ENCODE data around the gene FAM180A.
"Not testable (repeated sequence)": the region's sequence is repeated elsewhere in the genome, so short reads cannot be mapped to it uniquely, and the experiment has no call there.

The FAM180A gene

GRCh38 chr7:135748770-135749169 lies at the start of gene FAM180A:
Gene FAM180A (minus strand): TSS chr7:135748813. CDS start chr7:135748580, 233 bp downstream.
- DNase-seq, result no peak

GRCh38 chr7:135798095-135798494 lies 49.5 kb upstream of the FAM180A start:
- DNase-seq, result no peak

- no peak for DNase-seq
Observed at GRCh38 chr7:135795846-135796570, 47.4 kb upstream of the FAM180A start.

- no peak for DNase-seq
Observed at GRCh38 chr7:135793841-135794240, 45.2 kb upstream of the FAM180A start.

- DNase-seq, result no peak
Observed at GRCh38 chr7:135792866-135793265, 44.3 kb upstream of the FAM180A start.

- DNase-seq, result no peak
Observed at GRCh38 chr7:135792363-135792668, 43.7 kb upstream of the FAM180A start.

- no peak for DNase-seq
Observed at GRCh38 chr7:135791543-135792362, 43.1 kb upstream of the FAM180A start.

GRCh38 chr7:135790371-135790977 lies 41.9 kb upstream of the FAM180A start:
- no peak for DNase-seq

- DNase-seq, result no peak
Observed at GRCh38 chr7:135789956-135790355, 41.3 kb upstream of the FAM180A start.

- DNase-seq, result no peak
Observed at GRCh38 chr7:135789431-135789830, 40.8 kb upstream of the FAM180A start.

GRCh38 chr7:135786911-135787310 lies 38.3 kb upstream of the FAM180A start:
- no peak for DNase-seq

- no peak for DNase-seq
Observed at GRCh38 chr7:135785065-135785464, 36.5 kb upstream of the FAM180A start.

- DNase-seq, result no peak
Observed at GRCh38 chr7:135784013-135784412, 35.4 kb upstream of the FAM180A start.

GRCh38 chr7:135782801-135783200 lies 34.2 kb upstream of the FAM180A start:
- DNase-seq, result no peak

- DNase-seq, result no peak
Observed at GRCh38 chr7:135782377-135782776, 33.8 kb upstream of the FAM180A start.

- no peak for DNase-seq
Observed at GRCh38 chr7:135777626-135778398, 29.2 kb upstream of the FAM180A start.

GRCh38 chr7:135775915-135776314 lies 27.3 kb upstream of the FAM180A start:
- DNase-seq, result not testable (repeated sequence)

- DNase-seq, result no peak
Observed at GRCh38 chr7:135775230-135775629, 26.6 kb upstream of the FAM180A start.

GRCh38 chr7:135774284-135774683 lies 25.7 kb upstream of the FAM180A start:
- no peak for DNase-seq

GRCh38 chr7:135773464-135773863 lies 24.9 kb upstream of the FAM180A start:
- no peak for DNase-seq

- no peak for DNase-seq
Observed at GRCh38 chr7:135772639-135773222, 24.1 kb upstream of the FAM180A start.

- DNase-seq, result no peak
Observed at GRCh38 chr7:135771961-135772638, 23.5 kb upstream of the FAM180A start.
